ENCODE results near the gene CEP57L1.
A peak's percentile ranks its signal among the peaks of the same experiment; 100 is the strongest.

CEP57L1 gene

DNA sequence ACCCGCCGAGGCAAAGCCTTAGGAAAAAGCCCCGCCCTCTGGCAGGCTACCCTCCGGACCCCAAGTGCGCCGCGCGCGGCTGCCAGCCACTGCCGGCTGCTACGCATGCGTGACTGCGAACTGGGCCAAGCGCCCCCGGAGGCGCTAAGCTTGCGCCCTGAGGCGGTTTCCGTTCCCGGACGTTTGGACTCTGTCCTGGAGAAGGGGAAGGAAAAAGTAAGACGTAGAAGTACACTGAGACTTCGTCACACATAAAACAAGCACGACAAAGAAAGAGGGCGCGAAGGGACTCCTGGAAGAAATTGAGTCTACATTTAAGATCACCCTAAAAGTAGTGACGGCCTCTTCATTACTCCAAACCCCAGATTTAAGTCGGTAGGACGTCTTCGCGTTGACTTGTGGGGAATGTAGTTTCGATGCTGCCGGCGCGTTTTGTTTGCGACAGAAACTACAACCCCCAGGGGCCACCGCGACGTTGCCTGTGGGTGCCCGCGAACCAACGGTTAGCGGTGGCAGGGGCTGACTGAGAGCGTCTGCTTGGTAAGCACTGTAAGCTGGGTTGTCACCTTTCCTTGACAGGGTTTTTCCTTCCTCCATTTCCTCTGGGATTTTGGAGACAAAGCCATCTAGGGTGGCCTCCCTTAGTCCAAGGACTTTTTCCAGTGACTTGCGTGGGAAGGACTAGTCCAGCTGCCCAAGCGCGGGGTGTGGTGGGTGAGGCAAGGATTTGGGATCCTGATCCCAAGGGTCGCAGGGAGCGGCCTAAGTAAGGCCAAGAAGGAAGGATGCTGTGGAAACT, at the start of gene CEP57L1:
TSS of gene CEP57L1 (plus strand) at position 472 of the 799 bp plus-strand sequence. CDS start 49,715 bp downstream, outside the sequence.
- peak; percentile 87 for DNase-seq (ENCODE audit: low read depth, low spot score)

DNA sequence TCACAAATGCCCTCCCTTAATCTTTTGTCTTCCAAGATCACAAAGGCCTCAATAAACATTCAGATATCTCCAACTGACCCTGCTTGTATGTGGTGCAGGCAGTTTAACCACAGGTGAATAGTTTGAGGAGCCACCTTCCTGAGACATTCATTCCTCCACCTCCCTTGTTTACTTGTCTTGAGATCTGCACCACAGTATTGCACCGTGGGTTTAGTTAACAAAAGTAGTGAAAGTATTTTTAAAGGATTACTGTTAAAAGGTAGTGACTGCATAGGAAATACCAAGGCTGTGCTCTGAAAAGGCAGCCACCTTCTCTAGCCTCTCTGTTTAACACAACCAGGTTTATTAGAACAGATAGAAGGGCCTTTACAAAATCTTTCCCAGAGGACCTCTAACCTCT, 47.1 kb upstream of the CEP57L1 start:
- DNase-seq (ENCODE audit: low read depth, low spot score), result no peak

DNA sequence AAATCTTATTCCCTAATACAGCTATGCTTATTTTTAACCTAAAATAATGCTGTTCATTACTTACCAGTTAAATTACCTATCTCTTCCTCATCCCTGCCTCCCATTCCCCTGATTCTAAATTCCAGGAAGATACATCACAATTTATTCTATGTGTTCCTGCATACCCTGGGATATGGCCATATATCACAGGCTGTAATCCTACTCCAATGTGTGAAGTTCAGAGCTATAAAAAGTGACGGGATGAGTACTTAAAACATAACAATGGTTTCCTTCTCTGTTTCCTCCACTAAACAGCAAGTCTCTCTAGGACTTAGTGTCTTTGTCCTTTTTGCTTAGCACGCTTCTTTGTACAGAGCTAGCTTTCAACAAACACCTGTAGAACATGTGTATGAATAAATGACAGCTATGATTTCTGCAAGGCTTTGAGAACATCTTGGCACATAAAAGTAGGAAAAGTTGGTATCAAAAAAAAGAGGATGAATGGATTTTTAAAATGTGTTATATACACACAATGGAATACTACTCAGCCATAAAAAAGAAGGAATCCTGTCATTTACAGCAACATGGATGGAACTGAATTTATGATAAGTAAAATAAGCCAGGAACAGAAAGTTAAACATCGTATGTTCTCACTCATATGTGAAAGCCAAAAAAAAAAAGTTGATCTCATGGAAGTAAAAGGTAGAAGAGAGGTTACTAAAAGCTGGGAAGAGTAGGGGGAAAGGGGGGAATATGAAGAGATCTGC, 46.5 kb upstream of the CEP57L1 start:
- DNase-seq (ENCODE audit: low read depth, low spot score), result no peak

DNA sequence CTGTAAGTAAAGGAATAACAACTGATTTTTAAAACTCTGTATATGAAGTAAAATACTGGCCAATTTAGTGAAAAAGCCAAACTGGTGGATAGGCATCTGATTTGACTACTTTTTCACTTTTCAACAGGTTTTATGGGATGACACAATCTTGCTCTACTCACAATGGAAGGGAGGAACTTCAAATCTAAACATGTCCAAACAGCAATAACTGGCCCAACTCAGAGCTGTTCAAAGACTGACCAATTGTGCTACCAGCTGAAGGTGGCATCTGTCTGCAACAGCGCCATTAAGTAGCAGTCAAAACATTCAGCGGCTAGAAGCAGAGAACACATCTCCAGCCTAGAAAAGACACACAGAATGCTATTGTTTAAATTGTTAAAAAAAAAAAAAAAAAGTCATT, 45.3 kb upstream of the CEP57L1 start:
- no peak for DNase-seq (ENCODE audit: low read depth, low spot score)

DNA sequence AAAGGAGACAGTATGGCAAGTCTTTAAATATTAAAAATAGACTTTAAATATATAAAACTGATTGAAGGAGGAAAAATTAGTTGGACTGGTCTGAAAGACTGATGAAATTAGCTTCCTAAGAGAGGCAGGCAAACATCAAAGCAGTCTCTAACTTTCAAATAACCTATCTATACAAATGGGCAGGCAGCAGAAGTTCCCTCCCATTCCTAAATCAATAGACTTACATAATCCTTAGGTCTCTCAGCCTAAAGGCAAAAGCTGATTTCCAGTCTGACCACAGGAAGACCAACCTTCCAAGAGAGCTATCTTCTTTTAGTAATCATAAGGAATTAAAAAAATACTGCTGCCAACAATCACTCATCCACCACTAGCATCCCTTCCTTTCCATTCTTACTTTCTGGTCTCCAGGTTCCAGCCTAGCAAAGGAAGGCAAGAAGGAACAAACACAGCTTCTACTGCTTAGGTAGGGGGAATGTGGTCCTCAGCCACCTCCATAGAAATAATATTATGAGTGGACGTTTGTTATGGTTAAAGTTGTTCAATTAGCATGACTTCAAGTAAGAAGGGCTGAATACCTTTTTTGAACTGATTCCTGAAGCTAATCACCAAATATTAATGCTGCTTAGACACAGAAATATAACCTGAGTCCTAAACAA, 44.7 kb upstream of the CEP57L1 start:
- no peak for DNase-seq (ENCODE audit: low read depth, low spot score)

DNA sequence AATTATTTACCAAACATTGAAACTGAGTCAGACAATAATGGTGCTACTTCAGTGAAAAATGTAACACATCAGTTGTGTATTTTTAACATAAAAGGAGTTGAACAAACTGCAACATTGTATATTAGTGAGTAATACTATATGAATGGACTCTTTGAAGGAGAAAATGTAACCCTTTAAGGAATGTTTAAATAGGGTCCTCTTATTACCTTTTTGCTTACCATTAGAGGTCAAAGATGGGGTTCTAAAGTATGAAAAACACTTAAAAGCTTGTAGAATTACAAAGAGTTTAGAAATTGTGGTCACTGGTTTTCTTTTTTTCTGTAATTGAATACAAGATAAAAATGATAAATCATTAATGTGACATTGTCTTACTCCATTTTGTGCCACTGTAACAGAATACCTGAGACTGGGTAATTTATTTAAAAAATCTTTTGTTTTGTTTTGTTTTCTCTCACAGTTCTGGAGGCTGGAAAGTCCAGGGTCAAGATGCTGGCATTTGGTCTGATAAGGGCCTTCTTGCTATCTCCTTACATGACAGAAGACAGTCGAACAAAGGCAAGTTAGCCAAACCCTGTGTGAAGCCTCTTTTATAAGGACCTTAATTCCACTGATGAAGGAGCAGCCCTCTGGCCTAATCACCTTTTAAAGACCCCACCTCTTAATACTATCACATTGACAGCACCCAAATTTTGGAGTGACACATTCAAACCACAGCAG, 43.8 kb upstream of the CEP57L1 start:
- DNase-seq (ENCODE audit: low read depth, low spot score), result no peak

DNA sequence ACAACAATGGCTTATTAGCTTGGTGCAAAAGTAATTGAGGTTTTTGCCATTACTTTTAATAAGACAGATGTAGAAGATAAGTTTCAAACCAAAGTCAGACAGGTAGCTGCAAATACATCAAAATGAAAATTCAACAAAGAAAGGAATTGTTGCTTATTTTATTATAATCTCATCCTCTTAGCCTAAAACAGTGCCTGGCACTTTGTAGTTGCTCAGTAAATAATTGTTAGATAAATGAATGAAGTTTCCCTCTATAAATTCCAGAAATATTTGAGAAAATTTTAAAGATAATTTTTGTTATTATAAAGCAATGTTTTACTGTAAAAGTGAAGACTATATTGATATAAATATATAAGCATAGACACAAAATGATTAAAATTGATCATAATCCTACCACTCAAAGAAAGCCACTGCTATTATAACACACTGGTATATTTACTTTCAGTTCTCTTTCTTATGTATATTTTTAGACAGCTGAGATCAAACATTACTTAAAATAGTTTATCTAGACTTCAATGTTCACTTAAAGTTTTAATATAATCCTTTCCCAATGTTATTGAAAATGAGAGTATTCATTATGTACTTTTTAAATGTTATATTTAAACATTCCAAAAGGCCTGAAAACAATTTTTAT, 43.2 kb upstream of the CEP57L1 start:
- no peak for DNase-seq (ENCODE audit: low read depth, low spot score)

DNA sequence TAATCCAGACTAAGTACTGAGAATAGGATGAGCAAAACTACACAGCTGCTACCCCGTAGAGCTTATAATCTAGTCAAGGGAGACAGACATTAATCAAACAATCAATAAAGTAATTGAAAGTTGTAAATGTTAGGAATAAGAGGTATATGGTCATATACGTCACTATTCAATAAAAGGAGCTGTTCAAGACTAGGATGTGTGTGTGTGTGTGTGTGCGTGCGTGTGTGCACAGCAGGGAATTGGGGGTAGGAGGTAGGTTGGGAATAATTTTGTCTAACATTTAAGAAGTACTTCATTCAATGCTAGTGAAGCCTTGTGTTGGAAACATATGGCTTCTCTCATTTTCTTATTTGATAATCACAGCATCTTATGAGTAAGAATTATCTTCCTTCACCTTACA, 42.5 kb upstream of the CEP57L1 start:
- no peak for DNase-seq (ENCODE audit: low read depth, low spot score)

DNA sequence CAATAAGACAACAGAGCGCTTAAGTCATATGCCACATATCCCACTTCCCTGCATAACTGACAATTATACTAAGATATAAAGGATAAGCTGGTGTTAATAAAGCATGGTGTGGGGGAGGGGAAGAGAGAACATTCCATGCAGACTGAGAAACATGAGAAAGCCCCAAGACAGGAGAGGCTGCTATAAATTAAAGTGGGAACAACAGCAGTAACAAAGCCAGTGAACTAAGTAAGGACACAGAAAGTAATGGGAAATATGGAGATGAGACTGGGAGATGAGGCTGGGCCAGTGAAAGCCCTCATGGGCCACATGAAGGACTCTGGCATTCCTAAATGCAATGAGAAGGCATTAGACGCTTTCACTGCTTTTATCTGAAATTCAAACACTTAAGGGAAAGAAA, 42.0 kb upstream of the CEP57L1 start:
- no peak for DNase-seq (ENCODE audit: low read depth, low spot score)

DNA sequence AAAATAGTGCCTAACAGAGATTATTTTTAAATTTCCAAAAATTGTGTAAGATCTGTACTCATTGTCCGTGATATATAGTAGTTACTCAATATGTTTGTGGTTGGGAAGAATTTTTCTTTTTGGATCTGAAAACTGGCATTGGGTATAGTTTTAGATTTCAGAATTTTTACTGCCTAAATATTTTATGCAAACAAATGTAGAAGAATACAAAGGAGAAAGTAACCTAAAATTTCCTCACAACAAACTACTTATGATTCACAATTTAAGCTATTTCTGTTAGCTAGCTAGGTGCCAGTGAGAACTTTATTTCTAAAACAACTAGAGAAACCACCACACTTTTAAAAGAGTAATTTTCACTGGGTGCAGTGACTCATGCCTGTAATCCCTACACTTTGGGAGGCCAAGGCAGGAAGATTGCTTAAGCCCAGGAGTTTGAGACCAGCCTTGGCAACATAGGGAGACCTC, 39.5 kb upstream of the CEP57L1 start:
- no peak for DNase-seq (ENCODE audit: low read depth, low spot score)

DNA sequence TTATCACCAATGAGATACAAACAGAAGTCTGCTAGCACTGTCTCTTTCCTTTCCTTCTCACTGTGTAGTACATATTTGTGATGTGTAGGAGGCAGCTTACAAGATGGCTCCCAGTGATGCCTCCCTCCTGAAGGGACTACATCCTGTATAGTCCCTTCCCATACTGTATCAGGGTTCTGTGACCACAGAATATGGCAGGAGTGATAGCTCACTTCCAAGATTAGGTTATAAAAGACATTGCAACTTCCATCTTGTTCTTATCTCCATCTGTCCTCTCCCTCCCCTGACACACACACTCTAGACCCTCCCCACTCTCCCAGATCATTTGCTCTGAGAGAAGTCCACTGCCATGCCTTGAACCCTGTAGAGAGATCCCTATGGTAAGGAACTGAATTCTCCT, 38.6 kb upstream of the CEP57L1 start:
- DNase-seq (ENCODE audit: low read depth, low spot score), result no peak

DNA sequence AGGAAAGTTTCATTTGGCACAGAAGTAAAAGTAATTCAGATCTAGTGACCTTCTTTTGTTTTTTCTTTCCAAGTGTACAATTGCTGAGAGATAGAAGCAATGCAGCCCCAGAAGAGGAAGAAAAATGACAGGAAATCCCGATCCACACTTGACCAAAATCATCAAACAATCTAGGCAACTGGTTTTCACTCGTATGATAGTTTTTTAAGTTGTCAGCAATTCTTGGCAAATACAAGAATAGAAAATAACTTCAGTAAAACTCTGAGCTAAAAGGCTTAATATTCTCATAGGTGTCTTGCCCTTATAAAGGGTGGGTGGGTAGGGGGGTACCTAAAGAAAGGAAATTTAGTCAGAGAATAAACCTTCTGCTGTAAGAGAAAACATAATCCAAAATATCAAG, 36.7 kb upstream of the CEP57L1 start:
- no peak for DNase-seq (ENCODE audit: low read depth, low spot score)

DNA sequence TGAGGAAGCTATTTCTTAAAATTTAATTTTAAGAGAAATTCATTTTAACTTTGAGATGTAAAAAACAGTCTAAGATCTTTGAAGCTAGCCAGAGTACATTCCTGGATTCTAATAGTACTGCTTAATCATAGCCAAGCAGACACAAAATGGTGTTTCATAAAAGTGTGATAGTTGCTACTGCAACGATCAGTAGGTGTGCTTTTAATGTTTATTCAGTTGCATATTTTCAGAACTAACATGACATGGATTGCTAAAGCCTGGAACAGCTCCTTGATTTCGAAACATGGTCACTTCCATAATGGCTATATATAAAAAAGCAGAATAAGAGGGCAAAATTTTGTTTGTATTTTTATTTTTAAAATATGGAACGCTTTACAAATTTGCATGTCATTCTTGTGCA, 36.2 kb upstream of the CEP57L1 start:
- DNase-seq (ENCODE audit: low read depth, low spot score), result no peak

DNA sequence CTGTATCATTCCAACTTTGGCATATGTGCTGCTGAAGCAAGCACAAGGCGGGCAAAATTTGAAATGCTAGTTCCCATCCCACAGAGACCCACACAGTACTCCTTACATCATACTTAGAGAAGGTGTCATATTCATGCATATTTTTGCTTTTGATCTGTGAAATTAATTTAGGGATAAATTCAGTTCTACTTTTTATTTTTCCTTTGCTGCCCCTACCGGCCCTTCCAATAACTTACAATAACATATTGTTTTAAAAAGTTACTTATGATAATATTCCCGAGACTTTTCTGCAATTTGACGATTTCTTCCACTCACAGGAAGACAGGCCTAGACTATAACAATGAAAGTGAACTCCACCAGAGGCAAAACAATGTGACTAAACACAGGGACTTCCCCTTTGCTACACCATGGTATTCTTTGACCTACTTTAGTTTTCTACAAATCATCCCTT, 35.7 kb upstream of the CEP57L1 start:
- no peak for DNase-seq (ENCODE audit: low read depth, low spot score)

DNA sequence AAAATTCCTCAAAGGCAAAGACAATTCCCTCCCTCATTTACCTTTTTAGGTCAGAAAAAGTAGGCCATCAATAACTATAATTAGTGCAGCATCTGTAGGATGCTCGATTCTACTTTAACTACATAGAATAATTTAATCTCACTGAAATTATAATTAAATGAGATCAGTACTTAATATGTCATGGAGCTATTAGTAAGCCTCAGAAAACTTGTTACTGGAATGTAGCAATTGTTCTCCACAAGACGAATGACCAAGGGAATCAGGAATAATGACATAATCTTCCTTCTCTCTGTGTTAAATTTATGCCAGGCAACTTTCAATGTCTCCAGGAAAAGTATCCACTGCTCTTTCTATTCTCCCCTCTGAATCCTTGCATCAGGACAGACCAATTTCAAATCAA, 34.7 kb upstream of the CEP57L1 start:
- DNase-seq (ENCODE audit: low read depth, low spot score), result no peak

DNA sequence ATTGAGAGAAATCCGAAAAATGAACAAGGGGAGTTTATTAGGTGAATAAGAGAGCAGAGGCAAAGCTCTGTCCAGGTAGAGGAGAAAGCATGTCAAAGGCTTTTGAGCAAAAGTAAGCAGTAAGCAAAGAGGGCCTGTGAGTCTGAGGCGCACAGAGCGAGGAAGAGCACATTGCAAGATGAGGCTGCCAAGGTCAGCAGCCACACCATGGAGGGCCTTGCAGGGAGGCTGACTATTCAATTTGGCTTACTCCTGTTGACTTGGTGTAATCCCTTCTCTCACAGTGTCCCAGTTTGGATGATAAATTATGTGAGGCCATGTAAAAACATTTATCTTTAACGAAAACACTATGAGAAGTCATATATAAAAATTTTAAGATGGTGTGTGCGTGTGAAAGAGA, 33.1 kb upstream of the CEP57L1 start:
- no peak for DNase-seq (ENCODE audit: low read depth, low spot score)

DNA sequence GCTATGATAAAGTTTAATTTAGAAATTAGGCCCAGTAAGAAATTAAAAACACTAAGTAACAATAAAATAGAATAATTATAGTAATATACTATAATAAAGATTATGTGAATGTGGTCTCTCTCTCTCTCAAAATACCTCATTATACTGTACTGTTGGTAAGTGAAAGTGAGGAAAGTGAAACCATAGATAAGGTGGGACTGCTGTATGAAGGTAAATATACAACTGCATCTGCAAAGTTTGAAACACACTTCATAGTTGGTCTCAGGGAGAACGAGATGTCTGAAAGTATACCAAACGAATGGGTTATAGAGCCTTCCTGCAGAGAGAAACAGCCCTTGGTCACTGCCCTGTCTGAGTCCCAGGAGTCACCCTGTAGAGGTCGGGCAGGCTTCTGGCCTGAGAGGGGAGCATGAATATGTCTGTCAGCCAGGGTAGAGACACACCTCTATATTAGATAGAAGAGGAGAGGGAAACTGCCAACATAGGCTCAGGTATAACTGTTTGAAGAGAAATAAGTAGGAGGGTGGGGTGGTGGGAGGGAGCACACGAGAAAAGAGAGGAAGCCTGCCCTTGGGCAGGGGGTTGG, 32.4 kb upstream of the CEP57L1 start:
- no peak for DNase-seq (ENCODE audit: low read depth, low spot score)

DNA sequence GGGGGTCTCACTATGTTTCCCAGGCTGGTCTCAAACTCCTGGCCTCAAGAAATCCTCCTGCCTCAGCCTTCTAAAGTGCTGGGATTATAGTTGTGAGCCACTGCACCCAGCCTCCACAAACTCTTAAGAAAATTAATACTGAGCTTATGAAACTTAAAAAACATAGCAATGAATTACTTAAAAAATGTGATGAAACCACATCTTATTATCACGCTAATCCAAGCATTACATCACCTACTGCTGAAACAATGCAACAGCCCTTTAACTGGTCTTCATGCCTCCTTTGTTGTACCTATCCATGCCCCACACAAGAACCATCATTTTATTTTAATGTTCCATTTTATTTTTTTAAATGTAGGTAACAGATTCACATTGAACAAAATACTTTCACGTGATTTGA, 25.6 kb upstream of the CEP57L1 start:
- no peak for DNase-seq (ENCODE audit: low read depth, low spot score)

DNA sequence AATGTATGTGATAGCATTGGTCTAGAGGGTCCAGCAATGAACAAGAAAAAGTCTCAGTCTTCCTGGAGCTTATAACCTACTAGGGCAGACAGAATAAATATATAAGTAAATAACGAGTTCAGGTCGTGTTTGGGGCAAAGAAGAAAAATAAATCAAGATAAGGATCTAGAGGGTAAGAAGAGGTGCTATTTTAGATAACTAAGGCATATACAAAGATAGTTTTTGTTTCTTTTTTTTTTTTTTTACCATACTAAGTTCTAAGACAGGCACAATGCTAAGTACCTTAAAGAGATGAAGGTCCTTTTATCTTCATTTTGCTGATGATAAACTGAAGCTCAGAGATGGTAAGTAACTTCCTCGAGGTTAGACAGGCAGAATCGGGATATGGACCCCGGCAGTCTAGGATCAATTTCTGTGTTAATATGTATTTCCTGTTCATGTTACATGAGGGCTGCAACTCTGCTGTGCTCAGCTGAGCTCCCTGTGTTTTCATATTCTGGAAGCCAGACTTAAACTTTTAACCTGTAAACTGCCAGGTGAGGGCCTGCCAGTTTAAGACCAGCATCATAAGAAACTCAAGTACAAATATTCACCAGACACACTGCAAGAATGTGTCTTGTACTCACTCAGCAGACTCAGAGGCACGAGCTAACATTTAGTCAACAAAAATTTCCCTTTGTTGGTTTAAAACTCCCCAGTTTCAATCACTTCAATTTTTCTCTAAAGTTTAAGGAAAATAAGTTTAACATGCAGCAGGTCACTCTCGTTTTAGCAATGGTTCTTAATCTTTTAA, 24.0 kb upstream of the CEP57L1 start:
- no peak for DNase-seq (ENCODE audit: low read depth, low spot score)
